Vagina (tissue), 2 donors: ENCODE data around the gene ASCC3. TPM values are rescaled to one million over a fixed set of nuclear protein-coding genes. Genes with fewer than 3 reads are reported as not detected.

ENCODE experiments used
- DNase-seq, 2 donors: peaks; one replicate each; pipeline ENCODE4 v3.0.0-alpha.2; 2017; ENCODE audit errors: extremely low spot score in 2 of 2
- H3K27ac ChIP-seq: fragments of 200-600 bp; sonication (generic); one replicate; pipeline ENCODE4 v1.5.1; 2019
- H3K27me3 ChIP-seq: fragments of 200-600 bp; sonication (generic); one replicate; pipeline ENCODE4 v1.5.1; 2019
- H3K36me3 ChIP-seq, 2 donors: fragments of 200-600 bp; sonication (generic); one replicate each; pipeline ENCODE4 v1.5.1; 2017 to 2019
- H3K4me1 ChIP-seq: fragments of 200-600 bp; sonication (generic); one replicate; pipeline ENCODE4 v1.5.1; 2019
- H3K4me3 ChIP-seq, 2 donors: fragments of 200-600 bp; sonication (generic); 1 replicate in 1 of 2; 2 replicates in 1 of 2; pipeline ENCODE4 v1.5.1; 2016 to 2019
- H3K9me3 ChIP-seq: fragments of 200-600 bp; sonication (generic); one replicate; pipeline ENCODE4 v1.5.1; 2019
- CTCF ChIP-seq, 3 experiments: fragments of 450-650 bp in 2 of 3; fragments of 200-600 bp in 1 of 3; sonication (generic) in 1 of 3; IDR thresholded peaks; one replicate each; pipeline ENCODE4 v1.5.1; 2017 to 2019; ENCODE audit warnings: antibody characterized with exemption in 3 of 3, mild to moderate bottlenecking in 2 of 3, moderate library complexity in 2 of 3
- POLR2A ChIP-seq, 2 donors: fragments of 450-650 bp; IDR thresholded peaks; one replicate each; pipeline ENCODE4 v1.6.1; 2017; ENCODE audit warnings: antibody characterized with exemption in 2 of 2, mild to moderate bottlenecking in 2 of 2, moderate library complexity in 2 of 2
- POLR2AphosphoS5 ChIP-seq, 2 donors: sonication (generic); formaldehyde crosslinking; IDR thresholded peaks; one replicate each; pipeline ENCODE4 v1.9.0; 2017; ENCODE audit warnings: antibody characterized with exemption in 2 of 2, mild to moderate bottlenecking in 2 of 2, low read depth in 1 of 2; ENCODE audit not compliant: insufficient read depth in 1 of 2
- intact Hi-C: fragments of 100-400 bp; cut with DNase I; formaldehyde crosslinking; loops from one replicate; pipeline ENCODE4 v1.15.1; 2023
- total RNA-seq: library from RNA; depleted of rRNA; stranded (reverse); fragments of >200 nt; gene quantifications from one replicate; pipeline ENCODE4 v1.2.3, GENCODE V29; 2016

The ASCC3 gene
- total RNA-seq, 1 donor from 2014 or later = 44.7 TPM

GRCh38 chr6:100905067-100905466 is 23.9 kb upstream of the ASCC3 start:
- TF ChIP-seq POLR2A (IDR thresholded peaks at IDR 0.05) (no peak), POLR2AphosphoS5 (IDR thresholded peaks at IDR 0.05; ENCODE audit: insufficient read depth in 1 of 2, low read depth in 1 of 2) (no peak), CTCF (IDR thresholded peaks at IDR 0.05) (no peak)

GRCh38 chr6:100904316-100904715 is 23.2 kb upstream of the ASCC3 start:
- no peak for DNase-seq
- intact Hi-C loops = no loop called here
- TF ChIP-seq CTCF (IDR thresholded peaks at IDR 0.05) = no peak
- no peak overlapping the region for H3K4me3 ChIP-seq
- no peaks in the 10 kb centered on the region for H3K27me3 ChIP-seq
- H3K4me1 ChIP-seq = no peaks in the 10 kb centered on the region
- H3K36me3 ChIP-seq = no peaks in the 10 kb centered on the region
- H3K27ac ChIP-seq = no peak overlapping the region
- no peaks in the 10 kb centered on the region for H3K9me3 ChIP-seq

More at GRCh38 chr6:100905067-100905466, 23.9 kb upstream of the ASCC3 start:
- Histone ChIP-seq H3K4me3 (no peak overlapping the region), H3K27me3 (no peaks in the 10 kb centered on the region), H3K36me3 (no peaks in the 10 kb centered on the region), H3K9me3 (no peaks in the 10 kb centered on the region), H3K4me1 (no peaks in the 10 kb centered on the region), H3K27ac (no peak overlapping the region)
- no peak for DNase-seq
- intact Hi-C loops = no loop called here

GRCh38 chr6:100901582-100901981 is 20.5 kb upstream of the ASCC3 start:
- TF ChIP-seq CTCF (IDR thresholded peaks at IDR 0.05) (no peak), POLR2AphosphoS5 (IDR thresholded peaks at IDR 0.05; ENCODE audit: insufficient read depth in 1 of 2, low read depth in 1 of 2) (no peak), POLR2A (IDR thresholded peaks at IDR 0.05) (no peak)

GRCh38 chr6:100899202-100899601 is 18.1 kb upstream of the ASCC3 start:
- no peaks in the 10 kb centered on the region for H3K9me3 ChIP-seq
- H3K27ac ChIP-seq = no peak overlapping the region
- no peaks in the 10 kb centered on the region for H3K36me3 ChIP-seq
- H3K27me3 ChIP-seq = no peaks in the 10 kb centered on the region
- H3K4me1 ChIP-seq = no peaks in the 10 kb centered on the region
- intact Hi-C loops = no loop called here
- H3K4me3 ChIP-seq = no peak overlapping the region
- TF ChIP-seq POLR2A (IDR thresholded peaks at IDR 0.05) = no peak
- TF ChIP-seq POLR2AphosphoS5 (IDR thresholded peaks at IDR 0.05; ENCODE audit: insufficient read depth in 1 of 2, low read depth in 1 of 2) = no peak
- TF ChIP-seq CTCF (IDR thresholded peaks at IDR 0.05) = no peak
- DNase-seq = no peak

More at GRCh38 chr6:100901582-100901981, 20.5 kb upstream of the ASCC3 start:
- no peak overlapping the region for H3K4me3 ChIP-seq
- H3K27ac ChIP-seq = no peak overlapping the region
- no peaks in the 10 kb centered on the region for H3K4me1 ChIP-seq
- H3K27me3 ChIP-seq = no peaks in the 10 kb centered on the region
- no peaks in the 10 kb centered on the region for H3K36me3 ChIP-seq
- no peaks in the 10 kb centered on the region for H3K9me3 ChIP-seq
- DNase-seq = no peak
- intact Hi-C loops = no loop called here

- Histone ChIP-seq H3K27ac (no peak overlapping the region), H3K4me1 (no peaks in the 10 kb centered on the region), H3K4me3 (no peak overlapping the region), H3K27me3 (no peaks in the 10 kb centered on the region), H3K36me3 (no peaks in the 10 kb centered on the region), H3K9me3 (no peaks in the 10 kb centered on the region)
- no peak for DNase-seq
- TF ChIP-seq POLR2AphosphoS5 (IDR thresholded peaks at IDR 0.05; ENCODE audit: insufficient read depth in 1 of 2, low read depth in 1 of 2) = no peak
- no peak for TF ChIP-seq POLR2A (IDR thresholded peaks at IDR 0.05)
- no peak for TF ChIP-seq CTCF (IDR thresholded peaks at IDR 0.05)
- intact Hi-C loops = no loop called here
These were observed 16.5 kb upstream of the ASCC3 start for GRCh38 chr6:100897671-100898070.
